Vagina (tissue), 2 donors: ENCODE measurements around the gene BBLN. TPM values are rescaled to one million over a fixed set of nuclear protein-coding genes. Genes with fewer than 3 reads are reported as not detected.

Experiments
- DNase-seq, 2 donors: peaks; one replicate each; pipeline ENCODE4 v3.0.0-alpha.2; 2017; ENCODE audit errors: extremely low spot score in 2 of 2
- H3K27ac ChIP-seq: fragments of 200-600 bp; sonication (generic); one replicate; pipeline ENCODE4 v1.5.1; 2019
- H3K27me3 ChIP-seq: fragments of 200-600 bp; sonication (generic); one replicate; pipeline ENCODE4 v1.5.1; 2019
- H3K36me3 ChIP-seq, 2 donors: fragments of 200-600 bp; sonication (generic); one replicate each; pipeline ENCODE4 v1.5.1; 2017 to 2019
- H3K4me1 ChIP-seq: fragments of 200-600 bp; sonication (generic); one replicate; pipeline ENCODE4 v1.5.1; 2019
- H3K4me3 ChIP-seq, 2 donors: fragments of 200-600 bp; sonication (generic); 1 replicate in 1 of 2; 2 replicates in 1 of 2; pipeline ENCODE4 v1.5.1; 2016 to 2019
- H3K9me3 ChIP-seq: fragments of 200-600 bp; sonication (generic); one replicate; pipeline ENCODE4 v1.5.1; 2019
- POLR2A ChIP-seq, 2 donors: fragments of 450-650 bp; IDR thresholded peaks; one replicate each; pipeline ENCODE4 v1.6.1; 2017; ENCODE audit warnings: antibody characterized with exemption in 2 of 2, mild to moderate bottlenecking in 2 of 2, moderate library complexity in 2 of 2
- POLR2AphosphoS5 ChIP-seq, 2 donors: sonication (generic); formaldehyde crosslinking; IDR thresholded peaks; one replicate each; pipeline ENCODE4 v1.9.0; 2017; ENCODE audit warnings: antibody characterized with exemption in 2 of 2, mild to moderate bottlenecking in 2 of 2, low read depth in 1 of 2; ENCODE audit not compliant: insufficient read depth in 1 of 2
- intact Hi-C: fragments of 100-400 bp; cut with DNase I; formaldehyde crosslinking; loops from one replicate; pipeline ENCODE4 v1.15.1; 2023
- total RNA-seq: library from RNA; depleted of rRNA; stranded (reverse); fragments of >200 nt; gene quantifications from one replicate; pipeline ENCODE4 v1.2.3, GENCODE V29; 2016
- TF ChIP-seq, protein P1 (sequence below), 3 experiments: fragments of 450-650 bp in 2 of 3; fragments of 200-600 bp in 1 of 3; sonication (generic) in 1 of 3; IDR thresholded peaks; one replicate each; pipeline ENCODE4 v1.5.1; 2017 to 2019; ENCODE audit warnings: antibody characterized with exemption in 3 of 3, mild to moderate bottlenecking in 2 of 3, moderate library complexity in 2 of 3

The BBLN gene
- total RNA-seq, 1 donor from 2014 or later: 134 TPM

GRCh38 chr9:128202648-128203023, 42.6 kb downstream of the BBLN start:
- Histone ChIP-seq H3K27ac (peak overlapping the region; percentile 88), H3K27me3 (no peaks in the 10 kb centered on the region), H3K9me3 (no peaks in the 10 kb centered on the region), H3K4me1 (peaks cover 24% of the 10 kb centered on the region), H3K4me3 (peak overlapping the region; percentile 74 to 89), H3K36me3 (no peaks in the 10 kb centered on the region)
- DNase-seq: no peak
- intact Hi-C loops: no loop called here
- TF ChIP-seq POLR2AphosphoS5 (IDR thresholded peaks at IDR 0.05; ENCODE audit: insufficient read depth in 1 of 2, low read depth in 1 of 2) (no peak), POLR2A (IDR thresholded peaks at IDR 0.05) (no peak)
- TF ChIP-seq, protein P1, sequence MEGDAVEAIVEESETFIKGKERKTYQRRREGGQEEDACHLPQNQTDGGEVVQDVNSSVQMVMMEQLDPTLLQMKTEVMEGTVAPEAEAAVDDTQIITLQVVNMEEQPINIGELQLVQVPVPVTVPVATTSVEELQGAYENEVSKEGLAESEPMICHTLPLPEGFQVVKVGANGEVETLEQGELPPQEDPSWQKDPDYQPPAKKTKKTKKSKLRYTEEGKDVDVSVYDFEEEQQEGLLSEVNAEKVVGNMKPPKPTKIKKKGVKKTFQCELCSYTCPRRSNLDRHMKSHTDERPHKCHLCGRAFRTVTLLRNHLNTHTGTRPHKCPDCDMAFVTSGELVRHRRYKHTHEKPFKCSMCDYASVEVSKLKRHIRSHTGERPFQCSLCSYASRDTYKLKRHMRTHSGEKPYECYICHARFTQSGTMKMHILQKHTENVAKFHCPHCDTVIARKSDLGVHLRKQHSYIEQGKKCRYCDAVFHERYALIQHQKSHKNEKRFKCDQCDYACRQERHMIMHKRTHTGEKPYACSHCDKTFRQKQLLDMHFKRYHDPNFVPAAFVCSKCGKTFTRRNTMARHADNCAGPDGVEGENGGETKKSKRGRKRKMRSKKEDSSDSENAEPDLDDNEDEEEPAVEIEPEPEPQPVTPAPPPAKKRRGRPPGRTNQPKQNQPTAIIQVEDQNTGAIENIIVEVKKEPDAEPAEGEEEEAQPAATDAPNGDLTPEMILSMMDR (IDR thresholded peaks at IDR 0.05): no peak

DNA sequence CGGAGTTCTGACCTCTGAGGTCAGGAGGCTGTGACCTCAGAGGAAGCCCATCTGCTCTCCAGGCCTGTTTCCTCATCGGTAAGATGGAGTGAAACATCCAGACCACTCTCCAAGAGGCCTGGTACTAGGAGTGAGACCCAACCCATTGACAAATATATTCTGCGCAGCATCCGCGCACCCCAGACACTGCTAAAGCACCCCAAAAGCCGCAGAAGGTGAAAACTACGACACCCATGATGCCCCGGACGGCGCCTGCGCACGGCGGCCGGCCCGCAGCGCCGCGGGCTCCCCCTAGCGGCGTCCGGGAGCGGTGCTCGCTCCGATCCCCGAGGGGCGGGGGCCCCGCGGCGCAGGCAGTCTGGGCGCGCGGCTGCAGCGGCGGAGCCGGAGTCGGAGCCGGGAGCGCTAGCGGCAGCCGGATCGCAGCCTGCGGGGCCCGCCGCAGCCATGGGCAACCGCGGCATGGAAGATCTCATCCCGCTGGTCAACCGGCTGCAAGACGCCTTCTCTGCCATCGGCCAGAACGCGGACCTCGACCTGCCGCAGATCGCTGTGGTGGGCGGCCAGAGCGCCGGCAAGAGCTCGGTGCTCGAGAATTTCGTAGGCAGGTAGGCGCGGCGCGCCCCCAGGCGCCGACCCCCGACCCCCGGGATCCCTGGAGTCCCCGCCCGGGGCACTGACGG, 43.1 kb downstream of the BBLN start, which contains the start of gene DNM1:
TSS of gene DNM1 (plus strand) at position 356 of the 683 bp plus-strand sequence. CDS start at position 448, 92 bp downstream.
- peak within 1 kb of the TSS; percentile 74 to 89 for H3K4me3 ChIP-seq
- DNase-seq: no peak
- no peak for TF ChIP-seq POLR2AphosphoS5 (IDR thresholded peaks at IDR 0.05; ENCODE audit: insufficient read depth in 1 of 2, low read depth in 1 of 2)
- TF ChIP-seq, protein P1 (IDR thresholded peaks at IDR 0.05): peak; percentile 47 to 83 (median 56)
- peak in 1 of 2 donors; percentile 57 for TF ChIP-seq POLR2A (IDR thresholded peaks at IDR 0.05)

DNA sequence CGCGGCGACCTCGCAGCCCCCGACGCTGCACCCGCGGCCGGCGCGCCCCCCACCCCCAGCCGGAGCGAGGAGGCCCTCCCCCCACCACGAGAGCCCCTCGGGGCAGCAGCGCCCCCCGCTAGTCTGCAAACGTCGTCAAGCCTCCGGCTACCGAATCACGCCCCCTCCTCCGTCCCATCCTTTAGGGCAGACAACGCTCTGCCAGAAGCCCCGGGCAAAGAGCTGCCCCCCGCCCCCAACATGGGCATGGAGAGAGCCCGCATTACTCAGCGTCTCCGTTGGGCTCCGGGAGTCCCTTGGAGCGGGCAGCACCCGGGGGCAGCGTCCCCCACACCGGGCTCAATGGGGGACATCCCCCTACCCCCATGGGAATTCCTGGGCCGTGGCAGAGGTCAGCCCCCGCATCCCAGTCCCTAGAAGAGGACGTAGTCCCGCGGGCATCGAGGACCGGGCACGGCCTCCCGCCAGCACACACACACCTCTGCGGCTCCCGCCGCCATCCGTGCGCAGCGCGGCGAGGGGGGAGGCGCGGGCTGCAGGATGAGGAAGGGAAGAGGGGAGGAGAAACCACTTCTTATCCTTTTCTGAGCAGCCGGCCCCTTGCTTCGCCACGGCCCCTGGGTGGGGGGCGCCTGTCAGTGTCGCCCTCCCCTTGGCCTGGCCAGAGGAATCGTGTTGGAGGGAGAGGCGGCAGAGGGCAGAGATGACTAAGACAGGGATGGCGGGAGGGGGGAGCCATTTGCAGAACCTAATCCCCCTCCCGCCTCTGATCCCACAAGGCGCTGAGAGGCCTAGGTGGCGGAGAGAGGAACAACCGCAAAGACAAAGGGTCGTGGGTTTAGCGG, 43.9 kb downstream of the BBLN start:
- peak overlapping the region; percentile 74 to 89 for H3K4me3 ChIP-seq
- H3K36me3 ChIP-seq: no peaks in the 10 kb centered on the region
- H3K27ac ChIP-seq: peak overlapping the region; percentile 88
- no peaks in the 10 kb centered on the region for H3K27me3 ChIP-seq
- DNase-seq: no peak
- H3K4me1 ChIP-seq: peaks cover 24% of the 10 kb centered on the region
- H3K9me3 ChIP-seq: no peaks in the 10 kb centered on the region
- TF ChIP-seq POLR2A (IDR thresholded peaks at IDR 0.05): no peak
- TF ChIP-seq POLR2AphosphoS5 (IDR thresholded peaks at IDR 0.05; ENCODE audit: insufficient read depth in 1 of 2, low read depth in 1 of 2): peak in 1 of 2 donors; percentile 83
- intact Hi-C loops: no loop called here

More for the DNA sequence above, 43.1 kb downstream of the BBLN start, which contains the start of gene DNM1:
- Histone ChIP-seq H3K36me3 (no peaks in the 10 kb centered on the region), H3K4me1 (peaks cover 24% of the 10 kb centered on the region), H3K9me3 (no peaks in the 10 kb centered on the region), H3K27me3 (no peaks in the 10 kb centered on the region), H3K27ac (peak within 1 kb of the TSS; percentile 88)
- intact Hi-C loops: no loop called here

- Histone ChIP-seq H3K4me1 (peaks cover 24% of the 10 kb centered on the region), H3K36me3 (no peaks in the 10 kb centered on the region), H3K9me3 (no peaks in the 10 kb centered on the region), H3K4me3 (peak overlapping the region; percentile 74 to 89), H3K27me3 (no peaks in the 10 kb centered on the region), H3K27ac (peak overlapping the region; percentile 88)
- intact Hi-C loops: no loop called here
- no peak for TF ChIP-seq POLR2AphosphoS5 (IDR thresholded peaks at IDR 0.05; ENCODE audit: insufficient read depth in 1 of 2, low read depth in 1 of 2)
- no peak for TF ChIP-seq POLR2A (IDR thresholded peaks at IDR 0.05)
- TF ChIP-seq, protein P1 (IDR thresholded peaks at IDR 0.05): no peak
- DNase-seq: no peak
These were observed 44.8 kb downstream of the BBLN start for GRCh38 chr9:128204858-128205257.

GRCh38 chr9:128205296-128205944, 45.4 kb downstream of the BBLN start:
- H3K36me3 ChIP-seq: no peaks in the 10 kb centered on the region
- no peaks in the 10 kb centered on the region for H3K9me3 ChIP-seq
- peak overlapping the region; percentile 88 for H3K27ac ChIP-seq
- H3K4me1 ChIP-seq: peaks cover 25% of the 10 kb centered on the region
- no peaks in the 10 kb centered on the region for H3K27me3 ChIP-seq
- peak overlapping the region in 1 of 2 donors; percentile 89 for H3K4me3 ChIP-seq
- TF ChIP-seq POLR2AphosphoS5 (IDR thresholded peaks at IDR 0.05; ENCODE audit: insufficient read depth in 1 of 2, low read depth in 1 of 2) (no peak), POLR2A (IDR thresholded peaks at IDR 0.05) (no peak)
- TF ChIP-seq, protein P1 (IDR thresholded peaks at IDR 0.05): no peak
- no peak for DNase-seq
- intact Hi-C loops: no loop called here
